ENCODE data around the gene C1RL. TPM values are rescaled to one million over a fixed set of nuclear protein-coding genes. Genes with fewer than 3 reads are reported as not detected.
"Not testable (repeated sequence)": the region's sequence is repeated elsewhere in the genome, so short reads cannot be mapped to it uniquely, and the experiment has no call there.

C1RL gene
- total and polyA plus RNA-seq, 2 donors (not counting 1 experiment from before 2014, with no cell fraction given): 13.5 to 24.9 TPM

DNA sequence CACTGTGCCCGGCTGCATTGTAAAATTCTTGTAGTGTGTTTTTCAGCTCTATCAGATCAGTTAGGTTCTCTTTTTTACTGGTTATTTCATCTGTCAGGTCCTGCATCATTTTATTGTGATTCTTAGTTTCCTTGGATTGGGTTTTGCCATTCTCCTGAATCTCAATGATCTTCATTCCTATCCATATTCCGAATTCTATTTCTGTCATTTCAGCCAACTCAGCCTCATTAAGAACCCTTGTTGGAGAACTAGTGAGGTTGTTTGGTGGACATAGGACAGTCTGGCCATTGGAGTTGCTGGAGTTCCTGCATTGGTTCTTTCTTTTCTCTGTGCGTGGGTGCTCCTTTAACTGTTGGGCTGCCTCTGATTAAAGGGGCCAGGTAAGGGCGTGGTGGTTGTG, 54.1 kb downstream of the C1RL start:
- intact Hi-C loops (cut with micrococcal nuclease): no loop called here
- no peak overlapping the region for H3K27ac ChIP-seq (ENCODE audit: low read length in 2 of 2)
- no peaks in the 10 kb centered on the region for H3K9me3 ChIP-seq (ENCODE audit: control extremely low read depth in 1 of 3, control insufficient read depth in 2 of 3, insufficient read depth in 1 of 3, low read length in 2 of 3)
- no peak overlapping the region for H2AFZ ChIP-seq (ENCODE audit: insufficient read depth, low read depth, low read length, poor library complexity, severe bottlenecking)
- DNase-seq (no peak), ATAC-seq (ENCODE audit: low read depth) (no peak)
- no peaks in the 10 kb centered on the region for H3K4me1 Mint-ChIP-seq
- H4K20me1 ChIP-seq (ENCODE audit: control insufficient read depth, insufficient read depth, low read length, poor library complexity, severe bottlenecking): no peaks in the 10 kb centered on the region
- peaks cover 0 to 15% (median 2%) of the 10 kb centered on the region in 4 experiments for H3K27me3 ChIP-seq (replicated peaks in 1 of 4; ENCODE audit: control extremely low read depth in 1 of 4, control insufficient read depth in 3 of 4, insufficient read depth in 4 of 4, low read length in 3 of 4)
- no peak overlapping the region for H3K27ac Mint-ChIP-seq
- CTCF ChIA-PET: no interaction called here
- no peaks in the 10 kb centered on the region for H3K9me3 Mint-ChIP-seq (ENCODE audit: insufficient read depth)
- H3K79me2 ChIP-seq (ENCODE audit: control insufficient read depth, insufficient read depth, low read length): no peaks in the 10 kb centered on the region
- 100% methylated on average over 1 of the region's 4 CpGs for WGBS (ENCODE audit: insufficient coverage)
- H3K4me1 ChIP-seq (ENCODE audit: control insufficient read depth in 2 of 2, insufficient read depth in 2 of 2, low read length in 2 of 2): no peaks in the 10 kb centered on the region
- POLR2A ChIA-PET: interaction anchor here (0.7 kb wide), 1 partner anchor 26 kb away, joined by 3 read pairs; no protein-coding TSS in a partner anchor
- no peak overlapping the region for H3K4me2 ChIP-seq (replicated peaks; ENCODE audit: low read depth, low read length, poor library complexity, severe bottlenecking)
- TF ChIP-seq, protein P1, sequence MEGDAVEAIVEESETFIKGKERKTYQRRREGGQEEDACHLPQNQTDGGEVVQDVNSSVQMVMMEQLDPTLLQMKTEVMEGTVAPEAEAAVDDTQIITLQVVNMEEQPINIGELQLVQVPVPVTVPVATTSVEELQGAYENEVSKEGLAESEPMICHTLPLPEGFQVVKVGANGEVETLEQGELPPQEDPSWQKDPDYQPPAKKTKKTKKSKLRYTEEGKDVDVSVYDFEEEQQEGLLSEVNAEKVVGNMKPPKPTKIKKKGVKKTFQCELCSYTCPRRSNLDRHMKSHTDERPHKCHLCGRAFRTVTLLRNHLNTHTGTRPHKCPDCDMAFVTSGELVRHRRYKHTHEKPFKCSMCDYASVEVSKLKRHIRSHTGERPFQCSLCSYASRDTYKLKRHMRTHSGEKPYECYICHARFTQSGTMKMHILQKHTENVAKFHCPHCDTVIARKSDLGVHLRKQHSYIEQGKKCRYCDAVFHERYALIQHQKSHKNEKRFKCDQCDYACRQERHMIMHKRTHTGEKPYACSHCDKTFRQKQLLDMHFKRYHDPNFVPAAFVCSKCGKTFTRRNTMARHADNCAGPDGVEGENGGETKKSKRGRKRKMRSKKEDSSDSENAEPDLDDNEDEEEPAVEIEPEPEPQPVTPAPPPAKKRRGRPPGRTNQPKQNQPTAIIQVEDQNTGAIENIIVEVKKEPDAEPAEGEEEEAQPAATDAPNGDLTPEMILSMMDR (IDR thresholded peaks at IDR 0.05): no peak
- no peak for TF ChIP-seq EZH2 (IDR thresholded peaks at IDR 0.05; ENCODE audit: borderline replicate concordance, insufficient read depth, low read depth, low read length, poor library complexity, severe bottlenecking)
- peaks cover 63% of the 10 kb centered on the region for H3K27me3 Mint-ChIP-seq
- no peak overlapping the region for H3K4me3 ChIP-seq (ENCODE audit: control extremely low read depth in 1 of 5, extremely low read depth in 1 of 5, insufficient read depth in 1 of 5, low read depth in 2 of 5, low read length in 4 of 5)
- H3K4me3 Mint-ChIP-seq: no peak overlapping the region
- no peaks in the 10 kb centered on the region for H3K36me3 ChIP-seq (replicated peaks in 1 of 2; ENCODE audit: control extremely low read depth in 1 of 2, control insufficient read depth in 1 of 2, extremely low read depth in 1 of 2, insufficient read depth in 2 of 2, low read length in 1 of 2)
- no peak overlapping the region for H3K9ac ChIP-seq (ENCODE audit: low read length)

DNA sequence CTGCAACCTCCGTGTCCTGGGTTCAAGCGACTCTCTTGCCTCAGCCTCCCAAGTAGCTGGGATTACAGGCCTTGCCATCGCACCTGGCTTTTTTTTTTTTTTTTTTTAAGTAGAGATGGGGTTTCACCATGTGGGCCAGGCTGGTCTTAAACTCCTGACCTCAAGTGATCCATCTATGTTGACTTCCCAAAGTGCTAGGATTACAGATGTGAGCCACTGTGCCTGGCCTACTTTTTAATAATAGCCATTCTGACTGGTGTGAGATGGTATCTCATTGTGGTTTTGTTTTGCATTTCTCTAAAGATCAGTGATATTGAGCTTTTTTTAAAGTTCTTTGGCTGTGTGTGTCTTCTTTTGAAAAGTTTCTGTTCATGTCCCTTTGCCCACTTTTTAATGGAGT, 59.0 kb downstream of the C1RL start:
- ATAC-seq (ENCODE audit: low read depth); H3K9ac ChIP-seq (ENCODE audit: low read length); intact Hi-C loops (cut with micrococcal nuclease); H2AFZ ChIP-seq (ENCODE audit: insufficient read depth, low read depth, low read length, poor library complexity, severe bottlenecking); H3K27ac ChIP-seq (ENCODE audit: low read length in 2 of 2); POLR2A ChIA-PET; H3K27ac Mint-ChIP-seq; H3K9me3 Mint-ChIP-seq (ENCODE audit: insufficient read depth); H3K4me1 ChIP-seq (ENCODE audit: control insufficient read depth in 2 of 2, insufficient read depth in 2 of 2, low read length in 2 of 2); H4K20me1 ChIP-seq (ENCODE audit: control insufficient read depth, insufficient read depth, low read length, poor library complexity, severe bottlenecking); CTCF ChIA-PET; H3K4me1 Mint-ChIP-seq; H3K36me3 ChIP-seq (replicated peaks in 1 of 2; ENCODE audit: control extremely low read depth in 1 of 2, control insufficient read depth in 1 of 2, extremely low read depth in 1 of 2, insufficient read depth in 2 of 2, low read length in 1 of 2); H3K4me3 ChIP-seq (ENCODE audit: control extremely low read depth in 1 of 5, extremely low read depth in 1 of 5, insufficient read depth in 1 of 5, low read depth in 2 of 5, low read length in 4 of 5); DNase-seq; H3K9me3 ChIP-seq (ENCODE audit: control extremely low read depth in 1 of 3, control insufficient read depth in 2 of 3, insufficient read depth in 1 of 3, low read length in 2 of 3); H3K4me2 ChIP-seq (replicated peaks; ENCODE audit: low read depth, low read length, poor library complexity, severe bottlenecking); H3K4me3 Mint-ChIP-seq; H3K27me3 ChIP-seq (replicated peaks in 1 of 4; ENCODE audit: control extremely low read depth in 1 of 4, control insufficient read depth in 3 of 4, insufficient read depth in 4 of 4, low read length in 3 of 4); H3K79me2 ChIP-seq (ENCODE audit: control insufficient read depth, insufficient read depth, low read length): not testable (repeated sequence)
- peaks cover 29% of the 10 kb centered on the region for H3K27me3 Mint-ChIP-seq
- 100% methylated on average over 1 of the region's 3 CpGs for WGBS (ENCODE audit: insufficient coverage)

DNA sequence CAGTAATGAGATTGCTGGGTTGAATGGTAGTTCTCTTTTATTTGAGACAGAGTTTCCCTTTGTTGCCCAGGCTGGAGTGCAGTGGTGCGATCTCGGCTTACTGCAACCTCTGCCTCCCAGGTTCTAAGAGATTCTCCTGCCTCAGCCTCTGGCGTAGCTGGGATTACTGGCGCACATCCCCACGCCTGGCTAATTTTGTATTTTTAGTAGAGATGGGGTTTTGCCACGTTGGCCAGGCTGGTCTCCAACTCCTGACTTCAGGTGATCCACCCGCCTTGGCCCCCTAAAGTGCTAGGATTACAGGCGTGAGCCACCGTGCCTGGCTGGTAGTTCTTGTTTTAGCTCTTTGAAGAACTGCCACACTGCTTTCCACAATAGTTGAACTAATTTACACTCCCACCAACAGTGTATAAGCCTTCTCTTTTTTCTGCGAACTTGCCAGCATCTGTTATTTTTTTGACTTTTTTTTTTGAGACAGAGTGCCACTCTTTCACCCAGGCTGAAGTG, 59.5 kb downstream of the C1RL start:
- 95% methylated on average over 6 of the region's 10 CpGs for WGBS (ENCODE audit: insufficient coverage)
- POLR2A ChIA-PET; H3K4me3 ChIP-seq (ENCODE audit: control extremely low read depth in 1 of 5, extremely low read depth in 1 of 5, insufficient read depth in 1 of 5, low read depth in 2 of 5, low read length in 4 of 5); H3K27ac Mint-ChIP-seq; H3K79me2 ChIP-seq (ENCODE audit: control insufficient read depth, insufficient read depth, low read length); ATAC-seq (ENCODE audit: low read depth); CTCF ChIA-PET; H3K4me1 ChIP-seq (ENCODE audit: control insufficient read depth in 2 of 2, insufficient read depth in 2 of 2, low read length in 2 of 2); H3K4me2 ChIP-seq (replicated peaks; ENCODE audit: low read depth, low read length, poor library complexity, severe bottlenecking); H3K27ac ChIP-seq (ENCODE audit: low read length in 2 of 2); H3K4me1 Mint-ChIP-seq; H3K9ac ChIP-seq (ENCODE audit: low read length); H2AFZ ChIP-seq (ENCODE audit: insufficient read depth, low read depth, low read length, poor library complexity, severe bottlenecking); H3K9me3 ChIP-seq (ENCODE audit: control extremely low read depth in 1 of 3, control insufficient read depth in 2 of 3, insufficient read depth in 1 of 3, low read length in 2 of 3); H4K20me1 ChIP-seq (ENCODE audit: control insufficient read depth, insufficient read depth, low read length, poor library complexity, severe bottlenecking); H3K9me3 Mint-ChIP-seq (ENCODE audit: insufficient read depth); DNase-seq; H3K36me3 ChIP-seq (replicated peaks in 1 of 2; ENCODE audit: control extremely low read depth in 1 of 2, control insufficient read depth in 1 of 2, extremely low read depth in 1 of 2, insufficient read depth in 2 of 2, low read length in 1 of 2); H3K27me3 ChIP-seq (replicated peaks in 1 of 4; ENCODE audit: control extremely low read depth in 1 of 4, control insufficient read depth in 3 of 4, insufficient read depth in 4 of 4, low read length in 3 of 4); H3K4me3 Mint-ChIP-seq; intact Hi-C loops (cut with micrococcal nuclease): not testable (repeated sequence)
- H3K27me3 Mint-ChIP-seq: peaks cover 26% of the 10 kb centered on the region

All from B cell (primary cell).